ENCODE measurements around the gene RPS19.
A peak's percentile ranks its signal among the peaks of the same experiment; 100 is the strongest.

Gene RPS19

GRCh38 chr19:41859213-41859617, 840 bp upstream of the RPS19 start:
- no peak for TF ChIP-seq CTCF (IDR thresholded peaks at IDR 0.05; ENCODE audit: borderline replicate concordance, insufficient read depth, low read depth, low read length)
- peak overlapping the region; percentile 92 for H3K4me3 ChIP-seq (ENCODE audit: low read depth, low read length)

GRCh38 chr19:41860419-41861115, 512 bp downstream of the RPS19 start:
- peak overlapping the region; percentile 92 for H3K4me3 ChIP-seq (ENCODE audit: low read depth, low read length)
- no peak for TF ChIP-seq CTCF (IDR thresholded peaks at IDR 0.05; ENCODE audit: borderline replicate concordance, insufficient read depth, low read depth, low read length)

GRCh38 chr19:41861116-41861768, 1.2 kb downstream of the RPS19 start:
- peak overlapping the region; percentile 92 for H3K4me3 ChIP-seq (ENCODE audit: low read depth, low read length)
- TF ChIP-seq CTCF (IDR thresholded peaks at IDR 0.05; ENCODE audit: borderline replicate concordance, insufficient read depth, low read depth, low read length): no peak

GRCh38 chr19:41861846-41862245, 1.8 kb downstream of the RPS19 start:
- no peak for TF ChIP-seq CTCF (IDR thresholded peaks at IDR 0.05; ENCODE audit: borderline replicate concordance, insufficient read depth, low read depth, low read length)
- peak overlapping the region; percentile 92 for H3K4me3 ChIP-seq (ENCODE audit: low read depth, low read length)

- TF ChIP-seq CTCF (IDR thresholded peaks at IDR 0.05; ENCODE audit: borderline replicate concordance, insufficient read depth, low read depth, low read length): no peak
- H3K4me3 ChIP-seq (ENCODE audit: low read depth, low read length): peak overlapping the region; percentile 92
Observed at GRCh38 chr19:41862445-41862986, 2.5 kb downstream of the RPS19 start.

- no peak overlapping the region for H3K4me3 ChIP-seq (ENCODE audit: low read depth, low read length)
- TF ChIP-seq CTCF (IDR thresholded peaks at IDR 0.05; ENCODE audit: borderline replicate concordance, insufficient read depth, low read depth, low read length): no peak
Observed at GRCh38 chr19:41863209-41863931, 3.3 kb downstream of the RPS19 start.

Measured in GM12875 (cell line).